K562 (cell line): ENCODE measurements around the gene PIGV. TPM values are rescaled to one million over a fixed set of nuclear protein-coding genes. Genes with fewer than 3 reads are reported as not detected.

Source experiments
- JUN ChIP-seq, 2 experiments: sonication (generic) in 1 of 2; formaldehyde crosslinking in 1 of 2; IDR thresholded peaks; 2 replicates each; pipeline versions ENCODE4 v1.6.1 to v1.8.0; 2012 to 2022; ENCODE audit warnings: borderline replicate concordance in 2 of 2, mild to moderate bottlenecking in 2 of 2, improper control_type of control experiment in 1 of 2, low read depth in 1 of 2, low read length in 1 of 2, missing genetic modification reagents in 1 of 2
- NCOR1 ChIP-seq: fragments of 450-650 bp; IDR thresholded peaks from 2 replicates; pipeline ENCODE4 v1.6.1; 2016; ENCODE audit warnings: mild to moderate bottlenecking, moderate library complexity
- SIN3B ChIP-seq: fragments of 450-650 bp; IDR thresholded peaks from 2 replicates; pipeline ENCODE4 v1.6.1; 2017; ENCODE audit warnings: low read depth, mild to moderate bottlenecking, moderate library complexity
- TBP ChIP-seq: optimal IDR thresholded peaks from 2 replicates; pipeline ENCODE3; 2011; ENCODE audit warnings: low read depth, low read length, improper control_type of control experiment
- TEAD1 ChIP-seq, 2 experiments: fragments of 450-650 bp in 1 of 2; sonication (generic) in 1 of 2; formaldehyde crosslinking; IDR thresholded peaks; 2 replicates each; pipeline versions ENCODE4 v1.4.0 to v1.8.0; 2020 to 2022; ENCODE audit warnings: mild to moderate bottlenecking in 2 of 2, missing genetic modification reagents in 1 of 2
- ZBTB17 ChIP-seq: fragments of 450-650 bp; formaldehyde crosslinking; IDR thresholded peaks from 2 replicates; pipeline ENCODE4 v1.4.0; 2020; ENCODE audit warnings: mild to moderate bottlenecking
- ZNF280B ChIP-seq: fragments of 250-450 bp; sonication (Bioruptor Pico); IDR thresholded peaks from 2 replicates; pipeline ENCODE4 v1.5.1; 2021; ENCODE audit warnings: mild to moderate bottlenecking
- ZNF407 ChIP-seq: fragments of 450-650 bp; IDR thresholded peaks from 2 replicates; pipeline ENCODE4 v1.6.1; 2016; ENCODE audit warnings: low read depth
- polyA plus RNA-seq, 8 experiments: library from polyadenylated mRNA; depleted of rRNA in 4 of 8; stranded (reverse) in 5 of 8; unstranded in 3 of 8; fragments of >200 nt; fragmentation: Nextera tagmentation in 2 of 8; fragmentation: Illumina TruSeq in 1 of 8; extraction: Ambion mirVana in 2 of 8; extraction: Trizol in 1 of 8; gene quantifications; 2 replicates each; pipeline versions ENCODE4 v1.2.1 to v1.2.3, GENCODE V29; 2011 to 2014; ENCODE audit warnings: inconsistent platforms in 1 of 8, missing spikeins in 1 of 8
- total RNA-seq, 7 experiments: library from RNA; depleted of rRNA in 6 of 7; stranded (reverse); fragments of >200 nt in 6 of 7; fragmentation: Illumina TruSeq in 2 of 7; extraction: Trizol in 2 of 7; gene quantifications; 2 replicates each; pipeline versions ENCODE4 v1.2.1 to v1.2.3, GENCODE V29; 2011 to 2021; ENCODE audit warnings: low replicate concordance in 1 of 7
- TF ChIP-seq, protein P1 (sequence below): sonication (generic); formaldehyde crosslinking; IDR thresholded peaks from 2 replicates; pipeline ENCODE4 v1.8.0; 2022; ENCODE audit warnings: mild to moderate bottlenecking, missing genetic modification reagents

The PIGV gene
- total and polyA plus RNA-seq, 9 of the 15 experiments (the other 6 are each of a cell fraction or from before 2014, with no cell fraction given) = 8.4 to 21.8 (median 11.7) TPM

DNA sequence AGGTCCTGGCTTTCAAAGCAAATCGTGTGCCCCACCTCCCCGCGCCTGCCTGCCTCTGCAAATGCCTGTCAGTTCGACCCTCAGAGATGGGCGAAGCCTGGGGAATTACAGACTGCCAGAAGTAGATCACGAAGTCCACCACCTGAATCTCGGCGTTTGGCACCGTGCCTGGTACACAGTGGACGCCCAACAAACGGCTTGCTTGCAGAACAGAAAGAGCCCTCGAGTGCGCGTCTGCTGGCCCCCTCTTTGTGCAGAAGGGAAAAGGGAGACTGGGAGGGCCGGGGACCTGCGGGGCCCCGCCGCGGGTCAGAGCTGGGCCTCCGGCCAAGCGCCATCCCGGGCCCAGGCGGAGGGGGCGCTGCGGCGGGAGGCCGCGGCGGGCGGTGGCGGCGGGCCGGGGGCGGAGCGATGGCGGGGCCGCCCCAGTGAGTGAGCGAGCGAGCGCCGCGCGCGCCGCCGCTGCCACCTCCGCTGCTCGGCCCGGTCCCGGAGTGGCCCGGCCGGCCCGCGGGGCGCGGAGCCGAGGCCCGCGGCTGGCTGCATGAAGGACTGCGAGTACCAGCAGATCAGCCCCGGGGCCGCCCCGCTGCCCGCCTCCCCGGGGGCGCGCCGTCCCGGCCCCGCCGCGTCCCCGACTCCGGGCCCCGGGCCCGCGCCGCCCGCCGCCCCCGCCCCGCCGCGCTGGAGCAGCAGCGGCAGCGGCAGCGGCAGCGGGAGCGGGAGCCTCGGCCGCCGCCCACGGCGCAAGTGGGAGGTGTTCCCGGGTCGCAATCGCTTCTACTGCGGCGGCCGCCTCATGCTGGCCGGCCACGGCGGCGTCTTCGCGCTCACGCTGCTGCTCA is 38.7 kb downstream of the PIGV start, which contains the start of gene ZDHHC18 (continued):
- TF ChIP-seq, protein P1, sequence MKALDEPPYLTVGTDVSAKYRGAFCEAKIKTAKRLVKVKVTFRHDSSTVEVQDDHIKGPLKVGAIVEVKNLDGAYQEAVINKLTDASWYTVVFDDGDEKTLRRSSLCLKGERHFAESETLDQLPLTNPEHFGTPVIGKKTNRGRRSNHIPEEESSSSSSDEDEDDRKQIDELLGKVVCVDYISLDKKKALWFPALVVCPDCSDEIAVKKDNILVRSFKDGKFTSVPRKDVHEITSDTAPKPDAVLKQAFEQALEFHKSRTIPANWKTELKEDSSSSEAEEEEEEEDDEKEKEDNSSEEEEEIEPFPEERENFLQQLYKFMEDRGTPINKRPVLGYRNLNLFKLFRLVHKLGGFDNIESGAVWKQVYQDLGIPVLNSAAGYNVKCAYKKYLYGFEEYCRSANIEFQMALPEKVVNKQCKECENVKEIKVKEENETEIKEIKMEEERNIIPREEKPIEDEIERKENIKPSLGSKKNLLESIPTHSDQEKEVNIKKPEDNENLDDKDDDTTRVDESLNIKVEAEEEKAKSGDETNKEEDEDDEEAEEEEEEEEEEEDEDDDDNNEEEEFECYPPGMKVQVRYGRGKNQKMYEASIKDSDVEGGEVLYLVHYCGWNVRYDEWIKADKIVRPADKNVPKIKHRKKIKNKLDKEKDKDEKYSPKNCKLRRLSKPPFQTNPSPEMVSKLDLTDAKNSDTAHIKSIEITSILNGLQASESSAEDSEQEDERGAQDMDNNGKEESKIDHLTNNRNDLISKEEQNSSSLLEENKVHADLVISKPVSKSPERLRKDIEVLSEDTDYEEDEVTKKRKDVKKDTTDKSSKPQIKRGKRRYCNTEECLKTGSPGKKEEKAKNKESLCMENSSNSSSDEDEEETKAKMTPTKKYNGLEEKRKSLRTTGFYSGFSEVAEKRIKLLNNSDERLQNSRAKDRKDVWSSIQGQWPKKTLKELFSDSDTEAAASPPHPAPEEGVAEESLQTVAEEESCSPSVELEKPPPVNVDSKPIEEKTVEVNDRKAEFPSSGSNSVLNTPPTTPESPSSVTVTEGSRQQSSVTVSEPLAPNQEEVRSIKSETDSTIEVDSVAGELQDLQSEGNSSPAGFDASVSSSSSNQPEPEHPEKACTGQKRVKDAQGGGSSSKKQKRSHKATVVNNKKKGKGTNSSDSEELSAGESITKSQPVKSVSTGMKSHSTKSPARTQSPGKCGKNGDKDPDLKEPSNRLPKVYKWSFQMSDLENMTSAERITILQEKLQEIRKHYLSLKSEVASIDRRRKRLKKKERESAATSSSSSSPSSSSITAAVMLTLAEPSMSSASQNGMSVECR (CRISPR knock-in tag) = no peak
- TF ChIP-seq NCOR1 (no peak), SIN3B (0 out of 2 replicates have a peak, but pooled peaks have one; percentile 26), ZNF280B (CRISPR knock-in tag) (no peak), ZNF407 (no peak), TBP (peak; percentile 24), TEAD1 (CRISPR knock-in tag; IDR thresholded peaks at IDR 0.05) (peak in 1 of 2 experiments; percentile 21; a peak in 1 of 4 replicates), JUN (IDR thresholded peaks at IDR 0.05; ENCODE audit: borderline replicate concordance, low read depth, low read length) (peak; percentile 23; the same call in 1 of the 2 replicates), JUN (CRISPR knock-in tag; IDR thresholded peaks at IDR 0.05; ENCODE audit: borderline replicate concordance) (no peak), ZBTB17 (CRISPR knock-in tag) (peak; percentile 54)
